AG04450 (cell line): ENCODE measurements around the gene SULT1A1. TPM values are rescaled to one million over a fixed set of nuclear protein-coding genes. Genes with fewer than 3 reads are reported as not detected.

Source experiments
- polyA plus RNA-seq: library from polyadenylated mRNA; depleted of rRNA; stranded (reverse); fragments of >200 nt; gene quantifications from 2 replicates; pipeline ENCODE4 v1.2.3, GENCODE V29; 2011; rRNA removed

SULT1A1 gene
- polyA plus RNA-seq, 1 experiment = 1.6 TPM

Other genes starting within 250 kb of the SULT1A1 start
- 0.47 and 0.67 TPM in 2 replicates for gene NPIPB6, start 246.5 kb downstream of the SULT1A1 start, polyA plus RNA-seq
- gene EIF3CL, start 206.2 kb downstream of the SULT1A1 start, polyA plus RNA-seq = 44.2 and 67.9 TPM in 2 replicates
- gene NPIPB7, start 137.7 kb downstream of the SULT1A1 start, polyA plus RNA-seq = not detected in 2 replicates
- 18.7 and 20.4 TPM in 2 replicates for gene CLN3, start 118.0 kb downstream of the SULT1A1 start, polyA plus RNA-seq
- not detected in 2 replicates for gene APOBR, start 115.4 kb downstream of the SULT1A1 start, polyA plus RNA-seq
- not detected in 2 replicates for gene IL27, start 103.2 kb downstream of the SULT1A1 start, polyA plus RNA-seq
- gene NUPR1, start 71.1 kb downstream of the SULT1A1 start, polyA plus RNA-seq = 90.8 and 108 TPM in 2 replicates
- 1.7 and 3.1 TPM in 2 replicates for gene SGF29, start 56.1 kb downstream of the SULT1A1 start, polyA plus RNA-seq
- 0.11 and 0.12 TPM in 2 replicates for gene SULT1A2, start 13.0 kb downstream of the SULT1A1 start, polyA plus RNA-seq
- 0.69 and 0.81 TPM in 2 replicates for gene NPIPB8, start 28.0 kb upstream of the SULT1A1 start, polyA plus RNA-seq
- 223 and 265 TPM in 2 replicates for gene EIF3C, start 101.4 kb upstream of the SULT1A1 start, polyA plus RNA-seq
- gene NPIPB9, start 141.7 kb upstream of the SULT1A1 start, polyA plus RNA-seq = 0.16 and 0.35 TPM in 2 replicates
- gene ATXN2L, start 213.0 kb upstream of the SULT1A1 start, polyA plus RNA-seq = 19.7 and 27.5 TPM in 2 replicates
- 107 and 110 TPM in 2 replicates for gene TUFM, start 236.3 kb upstream of the SULT1A1 start, polyA plus RNA-seq